ENCODE data around the gene GCH1.
"Not testable (repeated sequence)": the region's sequence is repeated elsewhere in the genome, so short reads cannot be mapped to it uniquely, and the experiment has no call there.

Gene GCH1

GRCh38 chr14:54908190-54908589, 5.6 kb upstream of the GCH1 start:
- DNase-seq: no peak

GRCh38 chr14:54906075-54906474, 3.4 kb upstream of the GCH1 start:
- DNase-seq: no peak

GRCh38 chr14:54902143-54902520, 494 bp downstream of the GCH1 start:
- DNase-seq: peak; percentile 41 to 60

DNA sequence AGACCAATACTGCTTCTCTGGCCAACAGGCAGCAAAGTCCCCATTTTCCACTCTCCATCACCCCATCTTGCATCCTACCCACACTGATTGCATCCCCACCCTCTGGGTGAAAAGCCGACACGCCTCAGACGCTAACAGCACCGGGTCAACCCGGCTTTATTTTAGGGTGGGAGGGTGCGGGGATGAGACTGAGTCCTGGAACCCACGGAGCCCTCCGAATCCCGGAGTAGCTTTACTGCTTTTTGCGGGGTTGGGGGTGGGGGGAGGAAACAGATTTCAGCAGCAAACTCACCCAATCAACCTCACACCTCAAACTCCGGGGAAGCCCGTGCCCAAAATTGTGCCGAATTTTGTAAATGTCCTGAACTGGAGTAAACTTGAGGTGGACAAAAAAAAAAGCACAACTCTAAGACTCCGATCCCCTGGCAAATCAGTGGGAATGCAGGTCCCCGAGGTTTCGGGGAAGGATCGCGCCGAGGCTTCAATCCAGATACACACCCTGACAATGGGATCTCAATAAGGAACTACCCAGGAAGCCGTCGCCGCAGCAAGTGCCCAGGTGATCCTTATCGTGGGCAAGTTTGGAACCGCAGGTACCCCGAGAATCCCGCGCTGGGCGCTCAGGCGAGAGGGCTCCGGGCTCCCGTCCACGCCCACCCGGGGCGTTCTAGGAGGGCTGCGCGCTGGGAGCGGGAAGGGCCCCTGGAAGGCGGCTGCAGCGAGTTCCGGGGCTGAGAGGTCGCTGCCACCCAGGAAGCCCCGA, 1.1 kb downstream of the GCH1 start:
- no peak for DNase-seq

- no peak for DNase-seq
These were observed 3.1 kb downstream of the GCH1 start for GRCh38 chr14:54899573-54899972.

GRCh38 chr14:54897809-54898555, 4.6 kb downstream of the GCH1 start:
- DNase-seq: not testable (repeated sequence)

DNA sequence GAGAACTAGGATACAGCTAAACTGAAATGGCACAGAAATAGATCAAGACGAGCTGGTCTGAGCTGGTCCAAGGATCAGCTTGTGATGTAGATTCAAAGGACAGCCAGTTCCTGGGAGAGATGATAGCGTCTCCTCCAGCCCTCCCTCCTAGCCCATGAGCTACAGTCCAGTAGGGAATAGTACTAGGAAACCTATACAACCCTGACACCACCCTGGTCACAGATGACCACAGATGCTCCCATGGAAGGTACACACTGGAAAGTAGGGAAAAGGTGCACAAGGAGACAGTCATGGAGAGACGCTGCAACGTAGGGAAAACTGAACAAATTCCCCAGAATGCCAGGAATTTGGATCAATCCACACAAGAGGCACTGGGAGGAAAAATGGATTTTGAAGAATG, 6.9 kb downstream of the GCH1 start:
- DNase-seq: no peak

- no peak for DNase-seq
These were observed 7.6 kb downstream of the GCH1 start for GRCh38 chr14:54894995-54895394.

DNA sequence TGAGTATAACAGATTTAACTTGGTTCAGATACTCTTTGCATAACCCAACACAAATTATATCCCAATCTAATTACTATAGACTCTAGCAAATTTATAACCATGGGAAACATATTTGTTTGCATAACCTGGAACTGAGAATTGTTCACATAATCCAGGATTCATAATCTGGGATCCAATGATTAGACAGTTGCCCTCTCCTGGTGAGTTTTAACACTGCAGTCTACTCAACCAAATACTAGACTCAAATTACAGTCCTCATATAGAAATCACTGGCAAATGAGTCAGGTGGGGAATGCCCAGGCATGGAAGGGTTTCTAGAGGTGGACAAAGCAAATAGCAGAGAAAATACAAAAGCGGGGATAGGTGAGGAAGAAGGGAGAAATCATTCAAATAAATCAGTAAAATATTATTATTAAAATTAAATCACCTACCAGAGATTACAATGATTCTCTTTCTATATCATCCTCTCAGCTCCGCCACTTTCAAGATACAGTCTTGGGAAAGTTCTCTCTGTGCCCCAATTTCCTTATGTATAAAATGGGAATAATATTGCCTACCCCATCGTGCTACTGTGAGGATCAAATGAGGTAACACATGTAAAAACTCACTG, 9.4 kb downstream of the GCH1 start:
- DNase-seq: peak; percentile 53 to 57

- no peak for DNase-seq
These were observed 11.0 kb downstream of the GCH1 start for GRCh38 chr14:54891471-54892245.

DNA sequence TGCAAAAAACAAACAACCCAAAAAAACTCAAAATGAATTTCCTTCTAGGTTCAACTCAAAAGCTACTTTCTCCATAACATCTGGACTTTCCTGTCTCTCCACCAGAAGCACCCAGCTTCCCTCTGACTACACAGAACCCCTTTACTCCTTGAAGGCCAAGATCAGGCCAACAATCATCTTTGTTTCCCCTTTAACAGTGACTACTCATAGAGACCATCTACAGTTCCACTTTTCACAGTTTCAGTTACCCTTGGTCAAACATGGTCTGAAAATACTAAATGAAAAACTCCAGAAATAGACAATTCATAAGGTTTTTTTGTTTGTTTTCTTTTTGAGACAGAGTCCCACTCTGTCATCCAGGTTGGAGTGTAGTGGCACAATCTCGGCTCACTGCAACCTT, 11.8 kb downstream of the GCH1 start:
- no peak for DNase-seq

DNA sequence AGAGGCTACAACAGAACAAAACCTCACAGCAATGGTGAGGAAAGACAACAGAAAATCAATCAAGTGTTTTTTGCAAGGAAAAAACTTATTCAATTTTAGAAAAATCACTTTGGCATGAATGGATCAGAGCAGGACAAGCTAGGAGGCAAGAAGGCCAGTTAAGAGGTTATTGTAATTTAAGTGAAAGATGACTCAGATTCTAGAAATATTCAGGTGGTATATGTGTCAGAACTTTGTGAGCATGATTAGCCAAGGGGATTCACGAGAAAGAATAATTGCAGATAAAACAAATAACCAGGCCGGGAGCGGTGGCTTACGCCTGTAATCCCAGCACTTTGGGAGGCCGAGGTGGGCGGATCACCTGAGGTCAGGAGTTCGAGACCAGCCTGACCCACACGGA, 12.7 kb downstream of the GCH1 start:
- DNase-seq: no peak

- no peak for DNase-seq
These were observed 20.1 kb downstream of the GCH1 start for GRCh38 chr14:54882521-54882920.

GRCh38 chr14:54881761-54882401, 20.7 kb downstream of the GCH1 start:
- no peak for DNase-seq

DNA sequence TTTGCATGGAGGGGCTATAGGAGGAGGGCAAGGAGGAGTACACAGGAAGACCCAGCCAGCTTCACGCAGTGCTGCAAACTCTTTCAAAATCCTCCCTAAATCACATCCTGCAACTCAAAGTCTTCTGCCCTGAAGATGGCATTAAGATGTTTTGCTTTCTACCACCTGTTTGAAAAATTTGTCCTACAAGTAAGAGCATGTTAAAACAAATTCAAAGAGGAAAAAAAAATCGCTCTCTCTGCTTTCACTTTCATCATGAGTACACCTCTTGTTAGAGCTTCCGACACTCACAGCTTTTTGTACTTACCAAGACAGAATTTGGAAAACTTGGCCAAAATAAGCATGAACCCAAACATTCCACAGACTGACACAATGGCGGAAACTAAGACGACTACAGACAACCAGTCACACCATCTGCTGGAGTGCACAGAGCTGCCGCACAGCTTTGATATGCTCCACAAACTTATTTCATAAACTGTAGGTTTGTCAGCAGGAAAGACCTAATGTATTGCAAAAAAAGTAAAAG, 21.3 kb downstream of the GCH1 start:
- no peak for DNase-seq

DNA sequence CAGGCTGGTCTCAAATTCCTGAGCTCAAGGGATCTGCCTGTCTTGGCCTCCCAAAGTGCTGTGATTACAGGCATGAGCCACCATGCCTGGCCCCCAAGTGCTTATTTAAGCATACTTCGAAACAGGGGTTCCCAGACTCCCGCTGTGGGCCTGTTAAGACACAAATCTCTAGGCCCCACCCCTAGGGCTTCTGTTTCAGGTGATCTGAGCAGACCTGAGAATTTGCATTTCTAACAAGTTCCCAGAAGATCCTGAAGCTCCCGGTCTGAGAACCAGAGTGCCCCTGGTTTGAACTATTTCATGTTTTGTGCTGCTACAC, 25.0 kb downstream of the GCH1 start:
- DNase-seq: no peak

- DNase-seq: no peak
These were observed 25.5 kb downstream of the GCH1 start for GRCh38 chr14:54877015-54877702.

- not testable (repeated sequence) for DNase-seq
These were observed 27.0 kb downstream of the GCH1 start for GRCh38 chr14:54875648-54876047.

DNA sequence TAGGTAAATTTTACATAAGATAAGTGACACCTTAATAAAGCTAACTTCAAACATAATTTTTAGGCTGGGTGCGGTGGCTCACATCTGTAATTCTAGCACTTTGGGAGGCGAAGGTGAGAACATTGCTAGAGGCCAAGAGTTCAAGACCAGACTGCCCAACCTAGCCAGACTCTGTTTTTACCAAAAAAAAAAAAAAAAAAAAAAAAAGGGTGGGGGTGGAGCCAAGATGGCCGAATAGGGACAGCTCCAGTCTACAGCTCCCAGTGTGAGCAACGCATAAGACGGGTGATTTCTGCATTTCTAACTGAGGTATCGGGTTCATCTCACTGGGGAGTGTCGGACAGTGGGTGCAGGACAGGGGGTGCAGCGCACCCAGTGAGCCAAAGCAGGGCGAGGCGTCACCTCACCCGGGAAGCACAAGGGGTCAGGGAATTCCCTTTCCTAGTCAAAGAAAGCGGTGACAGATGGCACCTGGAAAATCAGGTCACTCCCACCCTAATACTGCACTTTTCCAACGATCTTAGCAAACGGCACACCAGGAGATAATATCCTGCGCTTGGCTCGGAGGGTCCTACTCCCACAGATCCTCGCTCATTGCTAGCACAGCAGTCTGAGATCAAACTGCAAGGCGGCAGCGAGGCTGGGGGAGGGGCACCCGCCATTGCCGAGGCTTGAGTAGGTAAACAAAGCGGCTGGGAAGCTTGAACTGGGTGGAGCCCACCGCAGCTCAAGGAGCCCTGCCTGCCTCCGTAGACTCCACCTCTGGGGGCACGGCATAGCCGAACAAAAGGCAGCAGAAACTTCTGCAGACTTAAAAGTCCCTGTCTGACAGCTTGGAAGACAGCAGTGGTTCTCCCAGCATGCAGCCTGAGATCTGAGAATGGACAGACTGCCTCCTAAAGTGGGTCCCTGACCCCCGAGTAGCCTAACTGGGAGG, 32.2 kb downstream of the GCH1 start:
- not testable (repeated sequence) for DNase-seq

DNA sequence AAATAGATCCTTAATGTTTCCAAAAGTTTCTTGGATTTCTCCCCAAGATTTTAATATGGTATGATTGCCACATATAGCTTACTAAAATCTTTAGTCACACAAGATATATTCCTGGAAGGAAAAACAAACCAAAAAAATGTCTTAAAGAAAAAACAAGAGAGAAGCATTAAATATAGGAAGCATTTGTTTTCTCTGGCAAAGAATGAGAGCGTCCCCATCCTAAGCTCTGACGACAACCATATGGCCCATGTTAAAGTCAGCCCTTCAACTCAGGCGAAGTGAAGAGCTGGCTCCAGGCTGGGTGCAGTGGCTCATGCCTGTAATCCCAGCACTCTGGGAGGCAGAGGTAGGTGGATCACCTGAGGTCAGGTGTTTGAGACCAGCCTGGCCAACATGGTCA, 35.6 kb downstream of the GCH1 start:
- DNase-seq: no peak

DNA sequence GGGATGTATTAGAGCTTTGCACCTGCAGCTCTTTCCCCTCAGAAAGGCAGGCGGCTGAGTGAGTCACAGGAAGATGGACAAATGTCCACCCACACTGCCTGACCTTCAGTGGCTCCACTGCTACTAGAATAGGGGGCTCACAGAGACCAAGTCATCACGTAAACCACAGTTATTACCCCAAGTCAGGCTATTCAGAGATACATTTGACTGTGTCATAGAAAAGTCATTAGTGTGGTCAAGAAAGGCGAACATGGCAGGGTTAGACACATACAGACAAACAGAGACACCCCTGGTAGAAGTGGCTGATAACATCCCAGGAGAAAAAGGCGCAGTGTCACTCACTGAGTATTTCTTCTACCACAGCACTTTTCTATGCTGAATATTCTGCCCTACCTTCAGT, 36.0 kb downstream of the GCH1 start:
- DNase-seq: no peak
